ENCODE measurements around the gene CYFIP1. TPM values are rescaled to one million over a fixed set of nuclear protein-coding genes. Genes with fewer than 3 reads are reported as not detected.

CYFIP1 gene
- total RNA-seq, 4 donors from 2014 or later = 77.4 to 121 (median 101) TPM

- no peak overlapping the region for H3K27ac ChIP-seq
- H3K27me3 ChIP-seq = no peaks in the 10 kb centered on the region
- no peak for DNase-seq (ENCODE audit: low spot score in 2 of 2)
- H3K9me3 ChIP-seq = no peaks in the 10 kb centered on the region
- 84 to 87% methylated on average over 6 to 9 of the region's 9 CpGs for WGBS, 2 donors
- no peaks in the 10 kb centered on the region for H3K4me1 ChIP-seq
- H3K4me3 ChIP-seq = no peak overlapping the region
- peaks cover 0 to 78% (median 0%) of the 10 kb centered on the region in 3 donors for H3K36me3 ChIP-seq
- TF ChIP-seq CTCF (IDR thresholded peaks at IDR 0.05) = no peak
- no peak for TF ChIP-seq EP300 (IDR thresholded peaks at IDR 0.05)
- no peak for TF ChIP-seq POLR2A (IDR thresholded peaks at IDR 0.05)
These were observed 62.1 kb downstream of the CYFIP1 start for GRCh38 chr15:22918056-22918455.

GRCh38 chr15:22917556-22917955, 62.6 kb downstream of the CYFIP1 start:
- Histone ChIP-seq H3K4me1 (no peaks in the 10 kb centered on the region), H3K36me3 (peaks cover 0 to 78% (median 0%) of the 10 kb centered on the region in 3 donors), H3K4me3 (no peak overlapping the region), H3K27me3 (no peaks in the 10 kb centered on the region), H3K9me3 (no peaks in the 10 kb centered on the region), H3K27ac (no peak overlapping the region)
- DNase-seq (ENCODE audit: low spot score in 2 of 2) = no peak
- TF ChIP-seq CTCF (IDR thresholded peaks at IDR 0.05) = no peak
- TF ChIP-seq EP300 (IDR thresholded peaks at IDR 0.05) = no peak
- TF ChIP-seq POLR2A (IDR thresholded peaks at IDR 0.05) = no peak
- 94 to 95% methylated on average over 18 of the region's 18 CpGs for WGBS, 2 donors

GRCh38 chr15:22916606-22917350, 63.4 kb downstream of the CYFIP1 start:
- peaks cover 0 to 78% (median 0%) of the 10 kb centered on the region in 3 donors for H3K36me3 ChIP-seq
- DNase-seq (ENCODE audit: low spot score in 2 of 2) = no peak
- no peaks in the 10 kb centered on the region for H3K4me1 ChIP-seq
- WGBS, 2 donors = 94% methylated on average over 36 of the region's 36 CpGs
- H3K9me3 ChIP-seq = no peaks in the 10 kb centered on the region
- no peaks in the 10 kb centered on the region for H3K27me3 ChIP-seq
- no peak overlapping the region for H3K27ac ChIP-seq
- TF ChIP-seq POLR2A (IDR thresholded peaks at IDR 0.05) = no peak
- H3K4me3 ChIP-seq = no peak overlapping the region

- Histone ChIP-seq H3K36me3 (peaks cover 0 to 84% (median 0%) of the 10 kb centered on the region in 3 donors), H3K27ac (no peak overlapping the region), H3K27me3 (no peaks in the 10 kb centered on the region), H3K4me1 (no peaks in the 10 kb centered on the region), H3K4me3 (no peak overlapping the region), H3K9me3 (no peaks in the 10 kb centered on the region)
- TF ChIP-seq EP300 (IDR thresholded peaks at IDR 0.05) (no peak), CTCF (IDR thresholded peaks at IDR 0.05) (no peak), POLR2A (IDR thresholded peaks at IDR 0.05) (no peak)
- WGBS, 2 donors = 94% methylated on average over 25 of the region's 25 CpGs
- no peak for DNase-seq (ENCODE audit: low spot score in 2 of 2)
These were observed 64.2 kb downstream of the CYFIP1 start for GRCh38 chr15:22915866-22916515.

GRCh38 chr15:22913646-22914380, 66.4 kb downstream of the CYFIP1 start:
- peaks cover 0 to 98% (median 3%) of the 10 kb centered on the region in 3 donors for H3K36me3 ChIP-seq
- 90 to 91% methylated on average over 10 to 13 of the region's 13 CpGs for WGBS, 2 donors

More at GRCh38 chr15:22913646-22914380, 66.4 kb downstream of the CYFIP1 start:
- no peaks in the 10 kb centered on the region for H3K4me1 ChIP-seq
- H3K27ac ChIP-seq = no peak overlapping the region
- no peaks in the 10 kb centered on the region for H3K9me3 ChIP-seq
- no peak overlapping the region for H3K4me3 ChIP-seq
- TF ChIP-seq POLR2A (IDR thresholded peaks at IDR 0.05) = no peak
- no peak for TF ChIP-seq EP300 (IDR thresholded peaks at IDR 0.05)
- no peak for TF ChIP-seq CTCF (IDR thresholded peaks at IDR 0.05)
- DNase-seq (ENCODE audit: low spot score in 2 of 2) = no peak
- no peaks in the 10 kb centered on the region for H3K27me3 ChIP-seq

Data from tibial nerve (tissue), 4 donors.